ENCODE results near the gene RARA. TPM values are rescaled to one million over a fixed set of nuclear protein-coding genes. Genes with fewer than 3 reads are reported as not detected.

The RARA gene
- polyA plus RNA-seq, 1 experiment: 6.5 TPM

DNA sequence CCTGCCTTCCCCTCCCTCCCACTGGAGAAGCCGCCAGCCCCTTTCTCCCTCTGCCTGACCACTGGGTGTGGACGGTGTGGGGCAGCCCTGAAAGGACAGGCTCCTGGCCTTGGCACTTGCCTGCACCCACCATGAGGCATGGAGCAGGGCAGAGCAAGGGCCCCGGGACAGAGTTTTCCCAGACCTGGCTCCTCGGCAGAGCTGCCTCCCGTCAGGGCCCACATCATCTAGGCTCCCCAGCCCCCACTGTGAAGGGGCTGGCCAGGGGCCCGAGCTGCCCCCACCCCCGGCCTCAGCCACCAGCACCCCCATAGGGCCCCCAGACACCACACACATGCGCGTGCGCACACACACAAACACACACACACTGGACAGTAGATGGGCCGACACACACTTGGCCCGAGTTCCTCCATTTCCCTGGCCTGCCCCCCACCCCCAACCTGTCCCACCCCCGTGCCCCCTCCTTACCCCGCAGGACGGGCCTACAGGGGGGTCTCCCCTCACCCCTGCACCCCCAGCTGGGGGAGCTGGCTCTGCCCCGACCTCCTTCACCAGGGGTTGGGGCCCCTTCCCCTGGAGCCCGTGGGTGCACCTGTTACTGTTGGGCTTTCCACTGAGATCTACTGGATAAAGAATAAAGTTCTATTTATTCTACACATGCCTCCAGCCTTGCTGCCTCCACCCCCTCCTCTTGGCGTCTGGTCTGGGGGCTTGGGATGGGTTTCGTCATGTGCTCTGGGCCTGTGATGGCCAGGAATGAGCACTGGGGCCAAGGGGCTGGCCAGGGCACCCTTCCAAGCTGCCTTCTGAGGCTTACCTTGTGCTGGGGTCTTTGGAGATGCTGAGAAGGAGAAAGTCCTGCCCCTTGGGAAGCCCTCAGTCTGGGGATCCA, 48.3 kb downstream of the RARA start:
- POLR2A ChIA-PET: no interaction called here

DNA sequence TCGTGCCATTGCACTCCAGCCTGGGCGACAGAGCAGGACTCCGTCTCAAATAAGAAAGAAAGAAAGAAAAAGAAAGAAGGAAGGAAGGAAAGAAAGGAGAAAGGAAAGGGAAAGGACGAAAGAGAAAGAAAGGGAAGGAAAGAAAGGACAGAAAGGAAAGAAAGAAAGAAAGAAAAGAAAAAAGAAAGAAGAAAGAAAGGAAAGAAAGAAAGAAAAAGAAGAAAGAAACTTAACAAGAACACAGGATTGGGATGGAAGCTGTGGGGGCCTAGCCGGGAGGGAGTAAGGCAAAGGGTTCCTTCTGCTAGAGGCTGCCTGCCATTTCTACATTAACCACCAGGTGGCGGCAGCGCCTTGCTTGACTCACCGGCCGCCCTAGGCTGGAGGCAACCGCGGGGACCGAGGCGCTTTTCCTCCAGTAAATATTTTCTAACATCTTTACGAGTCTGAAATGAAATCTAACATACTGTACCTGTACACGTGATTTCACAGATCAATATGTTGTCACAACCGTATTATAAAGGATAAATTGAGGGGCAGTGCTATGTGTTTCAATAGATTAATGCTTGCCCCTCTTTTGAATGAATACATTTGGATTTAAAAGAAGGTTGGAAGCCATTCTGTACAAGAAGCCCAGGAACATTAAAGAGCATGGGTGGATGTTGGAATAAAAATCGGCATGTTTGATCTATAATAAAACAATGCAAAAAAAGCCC, 49.5 kb downstream of the RARA start:
- ChIA-PET CTCF (interaction anchor here (0.6 to 28.2 kb wide), 21 partner anchors 12 to 1307 kb away, joined by 3 to 762 read pairs (median 4); partner anchors contain the start of genes RARA and TOP2A), POLR2A (no interaction called here)
- H3K4me3 ChIP-seq (ENCODE audit: low read depth, low read length): no peak overlapping the region

More for the DNA sequence above, 48.3 kb downstream of the RARA start:
- Histone ChIP-seq H3K27me3 (ENCODE audit: control insufficient read depth, insufficient read depth, low read length) (no peaks in the 10 kb centered on the region; the same call in 1 of the 2 replicates), H3K4me3 (ENCODE audit: low read depth, low read length) (no peak overlapping the region), H3K36me3 (ENCODE audit: control insufficient read depth, insufficient read depth, low read length) (peaks cover 27% of the 10 kb centered on the region)
- TF ChIP-seq, protein P1, sequence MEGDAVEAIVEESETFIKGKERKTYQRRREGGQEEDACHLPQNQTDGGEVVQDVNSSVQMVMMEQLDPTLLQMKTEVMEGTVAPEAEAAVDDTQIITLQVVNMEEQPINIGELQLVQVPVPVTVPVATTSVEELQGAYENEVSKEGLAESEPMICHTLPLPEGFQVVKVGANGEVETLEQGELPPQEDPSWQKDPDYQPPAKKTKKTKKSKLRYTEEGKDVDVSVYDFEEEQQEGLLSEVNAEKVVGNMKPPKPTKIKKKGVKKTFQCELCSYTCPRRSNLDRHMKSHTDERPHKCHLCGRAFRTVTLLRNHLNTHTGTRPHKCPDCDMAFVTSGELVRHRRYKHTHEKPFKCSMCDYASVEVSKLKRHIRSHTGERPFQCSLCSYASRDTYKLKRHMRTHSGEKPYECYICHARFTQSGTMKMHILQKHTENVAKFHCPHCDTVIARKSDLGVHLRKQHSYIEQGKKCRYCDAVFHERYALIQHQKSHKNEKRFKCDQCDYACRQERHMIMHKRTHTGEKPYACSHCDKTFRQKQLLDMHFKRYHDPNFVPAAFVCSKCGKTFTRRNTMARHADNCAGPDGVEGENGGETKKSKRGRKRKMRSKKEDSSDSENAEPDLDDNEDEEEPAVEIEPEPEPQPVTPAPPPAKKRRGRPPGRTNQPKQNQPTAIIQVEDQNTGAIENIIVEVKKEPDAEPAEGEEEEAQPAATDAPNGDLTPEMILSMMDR (IDR thresholded peaks at IDR 0.05; ENCODE audit: insufficient read depth, low read depth, low read length): no peak
- CTCF ChIA-PET: interaction anchor here (0.6 to 28.2 kb wide), 17 partner anchors 9 to 1308 kb away, joined by 3 to 762 read pairs (median 5); partner anchors contain the start of gene RARA
- no peak for DNase-seq (ENCODE audit: low read depth)

DNA sequence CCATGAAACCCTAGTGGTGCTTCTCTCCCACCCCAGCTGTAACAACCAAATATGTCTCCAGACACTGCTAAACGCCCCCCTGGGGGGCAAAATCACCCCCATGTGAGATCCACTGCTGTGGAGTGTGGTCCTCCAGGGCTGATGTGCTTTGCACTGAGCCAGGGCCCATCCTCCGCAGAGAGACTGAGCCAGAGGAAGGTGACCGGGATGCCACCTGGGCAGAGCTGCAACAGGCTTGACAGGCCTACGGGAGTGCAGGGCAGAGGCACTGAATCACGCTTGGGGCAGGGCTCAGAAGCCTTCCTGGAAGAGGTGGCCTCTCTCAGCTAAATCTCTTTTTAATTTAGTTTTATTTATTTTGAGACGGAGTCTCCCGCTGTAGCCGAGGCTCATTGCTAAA, 51.1 kb downstream of the RARA start:
- Histone ChIP-seq H3K36me3 (ENCODE audit: control insufficient read depth, insufficient read depth, low read length) (peaks cover 12% of the 10 kb centered on the region), H3K4me3 (ENCODE audit: low read depth, low read length) (no peak overlapping the region), H3K27me3 (ENCODE audit: control insufficient read depth, insufficient read depth, low read length) (no peaks in the 10 kb centered on the region; the same call in 1 of the 2 replicates)
- POLR2A ChIA-PET: no interaction called here
- TF ChIP-seq, protein P1 (IDR thresholded peaks at IDR 0.05; ENCODE audit: insufficient read depth, low read depth, low read length): no peak
- no peak for DNase-seq (ENCODE audit: low read depth)
- CTCF ChIA-PET: interaction anchor here (0.6 to 28.2 kb wide), 6 partner anchors 20 to 199 kb away, joined by 3 to 762 read pairs (median 34); partner anchors contain the start of gene RARA

More for the DNA sequence above, 49.5 kb downstream of the RARA start:
- peaks cover 21% of the 10 kb centered on the region for H3K36me3 ChIP-seq (ENCODE audit: control insufficient read depth, insufficient read depth, low read length)
- TF ChIP-seq, protein P1 (IDR thresholded peaks at IDR 0.05; ENCODE audit: insufficient read depth, low read depth, low read length): peak; percentile 90
- no peaks in the 10 kb centered on the region; the same call in 1 of the 2 replicates for H3K27me3 ChIP-seq (ENCODE audit: control insufficient read depth, insufficient read depth, low read length)
- DNase-seq (ENCODE audit: low read depth): no peak

DNA sequence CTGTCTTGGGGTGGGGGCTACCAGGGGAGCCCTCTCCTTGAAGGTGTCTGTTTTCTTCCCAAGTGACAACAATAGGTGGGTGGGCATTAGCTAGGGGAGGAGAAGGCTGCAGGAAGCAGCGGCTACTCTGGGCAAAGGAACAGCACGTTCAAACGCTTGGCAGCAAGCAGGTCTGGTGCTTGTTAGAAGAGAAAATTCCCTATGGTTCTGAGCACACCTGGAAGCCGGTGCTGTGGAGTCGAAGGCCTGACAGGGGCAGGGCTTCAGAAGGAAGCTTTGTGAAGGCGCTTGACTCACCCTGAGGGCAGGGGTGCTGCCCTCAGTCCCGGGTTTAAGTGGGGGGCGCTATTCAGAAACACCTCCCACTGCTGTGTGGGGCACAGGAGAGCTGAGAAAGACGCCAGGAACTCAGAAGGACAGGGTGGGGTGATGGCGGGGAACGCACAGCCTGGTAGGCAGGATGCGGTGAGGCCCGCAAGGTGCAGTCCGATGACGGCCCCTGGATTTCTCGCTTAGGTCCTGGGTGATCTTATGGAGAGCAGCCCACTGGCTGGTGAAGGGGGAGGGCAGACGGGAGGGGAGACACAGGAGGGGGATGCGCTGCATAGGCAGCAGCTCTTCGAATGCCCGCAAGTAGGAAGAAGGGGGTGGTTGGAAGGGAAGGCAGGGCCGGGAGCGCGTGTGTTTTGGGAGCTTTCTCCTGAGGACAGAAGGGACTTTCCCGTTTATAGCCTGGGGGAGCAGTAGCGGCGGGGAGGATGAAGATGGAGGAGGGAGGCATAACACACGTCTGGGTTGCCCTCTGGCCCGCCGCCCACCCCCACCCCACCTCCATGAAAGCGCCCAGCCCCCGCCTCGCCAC, 52.3 kb downstream of the RARA start:
- POLR2A ChIA-PET: no interaction called here
- CTCF ChIA-PET: interaction anchor here (0.9 to 28.2 kb wide), 8 partner anchors 10 to 197 kb away, joined by 3 to 762 read pairs (median 10); partner anchors contain the start of gene RARA
- H3K4me3 ChIP-seq (ENCODE audit: low read depth, low read length): no peak overlapping the region
- no peak for DNase-seq (ENCODE audit: low read depth)
- TF ChIP-seq, protein P1 (IDR thresholded peaks at IDR 0.05; ENCODE audit: insufficient read depth, low read depth, low read length): no peak
- peaks cover 2% of the 10 kb centered on the region for H3K36me3 ChIP-seq (ENCODE audit: control insufficient read depth, insufficient read depth, low read length)
- no peaks in the 10 kb centered on the region for H3K27me3 ChIP-seq (ENCODE audit: control insufficient read depth, insufficient read depth, low read length)
